HG03354 (cell line): ENCODE measurements around the gene FAM3A.

Experiments used
- ATAC-seq: cut with Tn5 transposase; IDR thresholded peaks from one replicate; pipeline ENCODE4 v1.9.1; 2021; ENCODE audit warnings: mild to moderate bottlenecking; ENCODE audit not compliant: unreplicated experiment, poor library complexity, severe bottlenecking

The FAM3A gene

DNA sequence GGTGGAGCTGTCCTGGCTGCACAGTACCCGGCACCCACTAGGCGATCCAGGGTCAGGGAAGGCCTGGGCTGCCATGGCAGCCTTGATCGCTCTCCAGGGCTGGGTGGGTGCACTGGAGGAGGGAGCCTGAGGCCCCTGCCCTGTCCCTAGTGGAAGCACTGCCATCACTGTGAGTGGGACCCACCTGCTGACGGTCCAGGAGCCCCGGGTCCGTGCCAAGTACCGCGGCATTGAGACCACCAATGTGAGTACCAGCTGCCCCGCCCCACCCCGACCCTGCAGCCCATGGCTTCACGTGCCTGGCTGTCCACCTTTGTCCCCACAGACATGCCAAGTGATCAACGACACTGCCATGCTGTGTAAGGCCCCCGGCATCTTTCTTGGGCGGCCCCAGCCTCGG lies 49.1 kb downstream of the FAM3A start:
- ATAC-seq, result no peak

DNA sequence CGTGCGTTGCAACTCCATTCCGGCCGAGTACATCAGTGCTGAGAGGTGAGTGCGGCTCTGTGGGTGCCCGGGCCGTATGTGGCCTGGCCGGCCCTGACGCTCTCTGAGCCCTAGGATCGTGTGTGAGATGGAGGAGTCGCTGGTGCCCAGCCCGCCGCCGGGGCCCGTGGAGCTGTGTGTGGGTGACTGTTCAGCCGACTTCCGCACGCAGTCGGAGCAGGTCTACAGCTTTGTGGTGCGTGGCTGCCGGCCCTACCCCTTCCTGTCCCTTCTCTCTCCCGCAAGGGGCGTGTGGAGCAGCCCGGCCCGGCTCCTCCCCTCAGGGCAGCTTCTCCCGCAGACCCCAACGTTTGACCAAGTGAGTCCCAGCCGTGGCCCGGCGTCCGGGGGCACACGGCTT lies 50.0 kb downstream of the FAM3A start:
- ATAC-seq, result no peak

DNA sequence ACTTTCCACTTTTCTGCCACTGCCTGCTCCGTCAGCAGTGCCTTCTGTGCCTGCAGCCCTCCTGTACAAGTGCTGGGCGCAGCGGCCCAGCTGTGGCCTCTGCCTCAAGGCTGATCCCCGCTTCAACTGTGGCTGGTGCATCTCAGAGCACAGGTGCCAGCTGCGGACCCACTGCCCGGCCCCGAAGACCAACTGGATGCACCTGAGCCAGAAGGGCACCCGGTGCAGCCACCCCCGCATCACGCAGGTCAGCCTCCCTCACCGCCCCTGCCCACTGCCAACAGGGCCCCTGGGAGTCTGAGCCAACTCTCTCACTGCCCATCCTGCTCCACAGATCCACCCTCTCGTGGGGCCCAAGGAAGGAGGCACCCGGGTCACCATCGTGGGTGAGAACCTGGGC lies 50.4 kb downstream of the FAM3A start:
- no peak for ATAC-seq

DNA sequence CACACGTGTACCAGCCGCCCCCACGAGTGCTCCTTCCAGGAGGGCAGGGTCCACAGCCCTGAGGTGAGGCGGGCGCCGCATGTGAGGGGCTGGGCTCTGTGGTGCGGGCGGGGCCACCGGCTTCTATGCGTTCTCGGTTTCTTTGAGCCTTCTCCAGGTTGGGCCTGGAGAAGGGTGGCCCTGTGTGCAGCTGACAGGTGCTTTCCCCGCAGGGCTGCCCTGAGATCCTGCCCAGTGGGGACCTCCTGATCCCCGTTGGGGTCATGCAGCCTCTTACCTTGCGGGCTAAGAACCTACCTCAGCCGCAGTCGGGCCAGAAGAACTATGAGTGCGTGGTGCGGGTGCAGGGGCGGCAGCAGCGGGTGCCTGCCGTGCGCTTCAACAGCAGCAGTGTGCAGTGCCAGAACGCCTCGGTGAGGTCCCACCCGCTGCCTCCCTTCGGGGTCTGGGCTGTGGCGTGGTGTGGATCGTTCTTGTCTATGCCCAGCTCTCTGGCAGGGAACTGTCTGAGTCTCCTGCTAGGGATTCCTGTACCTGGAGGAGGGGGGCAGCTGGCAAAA lies 51.1 kb downstream of the FAM3A start:
- no peak for ATAC-seq

DNA sequence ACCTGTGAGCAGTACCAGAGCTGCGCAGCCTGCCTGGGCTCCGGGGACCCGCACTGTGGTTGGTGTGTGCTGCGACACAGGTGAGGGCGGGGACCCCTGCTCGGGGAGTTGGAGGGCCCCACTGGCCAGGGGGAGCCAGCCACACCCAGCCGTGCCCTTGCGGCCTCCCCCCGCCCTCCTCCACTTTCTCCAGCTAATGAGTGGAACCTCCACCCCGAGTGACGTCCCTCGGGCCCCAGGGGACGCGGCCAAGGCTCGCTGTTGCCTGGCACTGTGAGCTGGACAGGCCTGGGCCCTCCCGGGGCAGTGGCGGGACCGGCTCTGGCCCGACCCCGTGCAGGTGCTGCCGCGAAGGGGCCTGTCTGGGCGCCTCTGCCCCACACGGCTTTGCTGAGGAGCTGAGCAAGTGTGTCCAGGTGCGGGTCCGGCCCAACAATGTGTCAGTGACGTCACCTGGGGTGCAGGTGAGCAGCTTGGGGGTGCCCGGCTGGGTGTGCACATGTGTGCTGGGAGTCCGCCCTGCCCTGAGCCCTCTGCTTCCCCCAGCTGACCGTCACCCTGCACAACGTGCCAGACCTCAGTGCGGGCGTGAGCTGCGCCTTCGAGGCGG lies 52.3 kb downstream of the FAM3A start:
- ATAC-seq, result no peak

DNA sequence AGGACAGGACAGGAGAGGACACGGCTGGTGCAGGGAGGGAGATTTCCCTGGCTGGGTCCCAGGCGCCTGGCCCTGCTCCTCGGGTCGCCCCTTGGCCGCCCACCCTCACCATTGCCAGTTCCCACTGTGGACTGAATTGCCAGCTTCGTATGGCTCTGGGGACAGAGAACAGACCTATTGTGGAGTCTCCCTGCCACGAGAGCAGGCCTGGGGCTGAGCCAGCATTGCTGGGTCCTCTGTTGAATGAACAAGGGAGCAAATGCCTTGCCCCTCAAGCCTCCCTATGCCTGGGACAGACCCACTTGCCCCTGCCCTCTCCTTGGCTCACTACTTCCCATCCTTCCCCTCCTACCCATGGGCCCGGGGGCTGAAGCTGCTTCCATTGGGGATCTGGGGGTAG lies 53.6 kb downstream of the FAM3A start:
- ATAC-seq, result no peak

DNA sequence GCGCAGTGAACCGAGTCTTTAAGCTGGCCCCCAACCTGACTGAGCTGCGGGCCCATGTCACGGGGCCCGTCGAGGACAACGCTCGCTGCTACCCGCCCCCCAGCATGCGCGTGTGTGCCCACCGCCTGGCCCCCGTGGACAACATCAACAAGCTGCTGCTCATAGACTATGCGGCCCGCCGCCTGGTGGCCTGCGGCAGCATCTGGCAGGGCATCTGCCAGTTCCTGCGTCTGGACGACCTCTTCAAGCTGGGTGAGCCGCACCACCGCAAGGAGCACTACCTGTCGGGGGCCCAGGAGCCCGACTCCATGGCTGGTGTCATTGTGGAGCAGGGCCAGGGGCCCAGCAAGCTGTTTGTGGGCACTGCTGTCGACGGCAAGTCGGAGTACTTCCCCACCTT lies 55.7 kb downstream of the FAM3A start:
- ATAC-seq, result no peak

DNA sequence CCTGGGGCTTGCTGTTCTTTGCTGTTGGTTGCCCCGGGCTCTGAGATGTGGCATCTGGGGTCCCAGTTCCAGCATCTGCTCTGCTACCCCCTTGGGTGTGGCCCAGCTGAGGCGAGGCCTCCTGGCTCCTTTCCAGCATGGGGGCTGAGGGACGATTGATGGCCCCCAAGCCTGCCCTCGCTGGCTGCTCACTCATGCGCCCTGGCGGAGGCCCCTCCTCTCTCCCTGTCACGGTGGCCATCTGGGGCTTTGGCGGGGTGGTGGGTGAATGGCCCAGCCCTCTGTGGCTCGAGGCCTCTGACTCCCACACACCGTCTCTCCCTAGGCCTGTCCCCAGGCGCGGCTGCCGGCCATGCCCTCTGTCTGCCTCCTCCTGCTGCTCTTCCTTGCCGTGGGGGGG lies 56.2 kb downstream of the FAM3A start:
- no peak for ATAC-seq

DNA sequence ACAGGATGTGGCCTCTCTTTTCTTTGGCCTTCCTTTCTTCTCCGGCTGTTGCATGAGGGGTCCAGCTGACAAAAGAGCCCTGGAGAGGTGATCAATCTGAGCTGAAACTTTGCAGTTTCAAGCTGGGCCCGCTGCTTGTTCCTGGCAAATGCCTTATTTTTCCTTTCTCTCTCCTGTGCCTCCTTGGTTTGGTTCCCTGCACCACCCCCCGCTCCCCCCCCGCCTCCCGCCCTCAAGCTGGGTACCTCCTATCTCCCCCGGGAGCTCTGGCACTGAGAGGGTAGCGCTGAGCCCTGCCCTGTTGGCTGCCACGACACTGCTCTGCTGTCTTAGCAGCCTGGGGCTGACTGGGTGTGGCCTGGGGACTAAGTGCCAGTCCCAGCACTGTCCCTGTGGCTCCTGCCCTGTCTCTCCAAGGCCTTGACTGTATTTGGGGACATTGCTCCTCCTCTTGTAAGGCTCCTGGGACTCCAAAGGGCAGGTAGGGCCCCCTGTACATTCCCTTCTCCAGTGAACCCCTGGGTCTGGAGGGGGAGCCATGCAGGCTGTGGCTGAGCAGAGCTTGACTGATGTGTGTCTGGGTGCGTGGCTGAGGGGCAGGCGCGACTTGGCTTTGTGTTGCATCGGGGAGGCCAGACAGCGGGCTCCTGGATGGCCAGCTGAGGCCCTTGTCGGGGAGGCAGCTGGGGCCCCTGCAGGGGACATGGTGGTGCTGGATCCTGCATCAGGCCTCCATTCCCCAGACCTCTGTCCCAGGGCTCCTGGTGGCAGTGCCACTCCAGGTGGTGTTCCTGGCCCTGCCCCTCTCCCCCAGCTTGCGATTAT lies 56.9 kb downstream of the FAM3A start:
- ATAC-seq, result no peak

DNA sequence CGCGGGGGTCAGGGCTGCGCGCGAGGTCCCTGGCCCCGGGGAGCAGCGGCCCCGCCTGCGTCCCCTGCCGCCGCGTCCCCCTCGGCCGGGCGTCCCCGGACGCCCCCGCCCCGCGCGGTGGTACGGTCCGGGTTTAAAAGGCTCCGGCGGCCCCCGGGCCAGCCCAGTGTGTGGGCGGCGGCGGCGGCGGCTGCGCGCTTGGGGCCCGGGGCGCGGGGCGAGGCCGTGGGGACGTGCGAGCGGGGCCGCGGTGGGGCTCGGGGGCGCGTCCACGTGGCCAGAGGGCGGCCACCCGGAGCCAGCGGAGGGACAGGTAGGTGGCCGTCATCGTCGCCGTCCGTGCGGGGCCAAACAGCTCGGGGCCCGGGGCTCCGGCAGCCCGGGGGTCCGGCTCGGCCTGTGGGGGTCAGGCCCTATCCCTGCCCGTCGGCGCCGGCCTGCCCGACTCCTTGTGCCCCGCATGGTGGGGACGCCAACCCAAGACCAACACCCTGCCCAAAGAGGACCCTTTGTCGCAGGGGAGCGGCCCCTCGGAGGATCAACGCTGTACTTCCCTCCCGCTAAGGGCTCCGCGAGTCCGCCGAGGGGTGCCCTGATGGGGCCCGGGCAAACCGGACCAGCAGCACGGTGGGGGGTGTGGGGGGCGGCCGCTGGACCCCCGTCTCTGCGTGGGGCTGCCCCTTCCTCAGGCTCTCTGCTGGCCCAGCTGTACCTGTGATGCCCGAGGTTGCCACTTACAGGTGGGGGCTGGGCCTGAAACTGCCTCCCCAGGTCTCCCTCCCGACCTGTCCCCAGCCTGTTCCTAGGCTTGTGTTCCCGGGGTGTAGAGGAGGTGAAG lies 57.7 kb downstream of the FAM3A start, which contains the start of gene PLXNA3:
TSS of gene PLXNA3 (plus strand) at position 166 of the 838 bp plus-strand sequence. CDS start 1,903 bp downstream, outside the sequence.
- ATAC-seq, result peak; percentile 61

DNA sequence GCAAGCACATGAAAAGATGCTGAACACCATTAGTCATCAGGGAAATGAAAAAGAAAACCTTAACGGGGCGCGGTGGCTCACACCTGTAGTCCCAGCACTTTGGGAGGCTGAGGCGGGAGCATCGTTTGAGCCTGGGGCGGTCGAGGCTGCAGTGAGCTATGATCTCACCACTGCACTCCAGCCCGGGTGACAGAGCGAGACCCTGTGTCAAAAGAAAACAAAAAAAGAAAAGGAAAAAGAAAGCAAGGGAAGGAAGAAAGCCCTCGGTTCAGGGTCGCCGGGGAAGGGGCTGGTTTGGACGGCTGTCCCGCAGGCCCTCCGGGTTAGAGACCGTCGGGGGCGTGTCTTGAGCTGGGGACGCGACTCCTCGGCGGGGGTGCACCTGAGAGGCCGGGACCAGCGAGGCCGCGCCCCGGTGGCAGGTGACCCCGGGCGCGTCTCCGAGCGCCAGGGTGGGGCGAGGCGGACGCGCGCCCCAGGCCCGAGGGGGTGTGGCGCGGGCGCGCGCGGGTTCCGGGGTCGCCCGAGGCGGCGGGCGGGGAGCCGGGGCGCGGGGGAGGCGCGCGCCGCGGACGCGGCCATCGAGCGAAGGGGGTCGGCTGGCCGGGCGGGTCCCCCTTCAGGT lies 58.4 kb downstream of the FAM3A start:
- peak; percentile 38 for ATAC-seq
